HG03045 (cell line): ENCODE results near the gene GRID2.
"Not testable (repeated sequence)": the region's sequence is repeated elsewhere in the genome, so short reads cannot be mapped to it uniquely, and the experiment has no call there.

Experiments used
- ATAC-seq: cut with Tn5 transposase; IDR thresholded peaks from one replicate; pipeline ENCODE4 v1.9.1; 2021; ENCODE audit warnings: mild to moderate bottlenecking, moderate library complexity; ENCODE audit not compliant: unreplicated experiment

The GRID2 gene

GRCh38 chr4:92305148-92305877 lies 1.5 kb downstream of the GRID2 start:
- no peak for ATAC-seq

- ATAC-seq, result no peak
Observed at GRCh38 chr4:92305878-92306520, 2.2 kb downstream of the GRID2 start.

DNA sequence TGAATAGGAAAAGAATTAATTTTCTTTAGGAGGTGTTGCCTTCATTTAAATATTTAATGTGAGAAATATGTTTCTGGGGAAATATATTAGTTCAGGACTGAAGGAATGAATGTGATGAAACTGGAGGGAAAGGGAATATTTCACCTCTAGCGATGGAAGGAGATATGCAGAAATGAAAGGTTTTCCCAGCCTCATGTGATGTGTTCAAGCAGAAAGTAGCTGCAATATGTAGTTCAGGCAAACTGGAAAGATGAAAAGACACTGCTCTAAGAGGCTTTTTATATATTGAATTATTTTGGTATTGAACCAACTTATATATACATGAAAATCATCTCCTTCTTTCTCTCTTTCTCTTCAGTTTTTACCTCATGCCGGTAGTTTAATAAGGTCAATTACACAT lies 3.4 kb downstream of the GRID2 start:
- ATAC-seq, result no peak

DNA sequence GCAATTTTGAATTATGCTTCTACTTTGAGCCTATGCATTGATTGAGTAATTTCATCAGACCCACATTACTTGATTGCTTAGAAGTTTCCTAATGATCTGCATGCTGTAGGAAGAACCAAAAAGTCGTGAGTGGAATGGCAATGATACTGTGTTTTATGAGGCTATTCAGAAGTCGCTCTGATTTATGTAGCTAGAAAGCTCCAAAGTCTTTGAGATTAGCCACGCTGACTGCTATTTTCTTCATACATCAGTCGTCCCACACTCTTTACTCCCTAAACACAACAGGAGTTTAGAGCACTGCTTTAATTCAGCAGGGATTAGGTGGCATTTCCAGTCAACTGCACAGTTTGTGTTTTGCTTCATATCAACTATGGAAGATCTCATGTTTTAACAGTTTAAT lies 4.1 kb downstream of the GRID2 start:
- ATAC-seq, result no peak

DNA sequence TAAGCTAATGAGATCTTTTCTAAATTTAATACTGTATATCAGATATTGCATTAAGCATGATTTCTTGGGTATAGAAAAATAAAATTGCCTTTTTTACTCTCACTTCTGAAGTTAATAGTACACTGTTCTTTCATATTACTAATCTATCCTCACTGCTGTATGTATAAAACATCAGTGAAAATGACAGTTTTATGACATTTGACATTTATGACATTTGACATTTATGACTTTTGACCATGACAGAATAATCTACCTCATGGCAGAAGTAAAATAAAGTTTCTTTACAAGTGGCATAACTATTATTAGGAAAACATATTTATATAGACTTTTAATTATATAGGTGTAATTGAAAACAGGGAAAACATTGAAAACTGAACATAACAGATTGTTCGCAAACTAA lies 13.3 kb downstream of the GRID2 start:
- ATAC-seq, result no peak

DNA sequence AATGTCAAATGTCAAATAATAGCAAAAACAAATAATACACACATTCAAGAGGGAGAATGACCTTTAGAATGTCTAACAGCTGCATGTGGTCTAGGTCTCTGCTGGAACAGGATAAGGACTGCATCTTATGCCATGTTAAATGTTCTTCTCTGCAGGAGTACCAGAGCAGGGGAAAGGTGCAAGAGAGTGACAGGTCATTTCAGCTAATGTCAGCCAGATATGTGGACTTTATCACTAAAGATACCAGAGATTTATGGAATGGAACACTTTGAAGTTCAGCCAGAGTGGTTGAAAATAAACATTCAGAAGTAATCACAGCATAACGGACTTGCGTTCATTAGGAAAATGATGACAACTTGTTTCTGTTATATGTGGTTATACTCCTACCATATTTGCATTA lies 24.3 kb downstream of the GRID2 start:
- no peak for ATAC-seq

GRCh38 chr4:92333016-92333415 lies 29.2 kb downstream of the GRID2 start:
- ATAC-seq, result no peak

- ATAC-seq, result no peak
Observed at GRCh38 chr4:92334716-92335350, 31.1 kb downstream of the GRID2 start.

DNA sequence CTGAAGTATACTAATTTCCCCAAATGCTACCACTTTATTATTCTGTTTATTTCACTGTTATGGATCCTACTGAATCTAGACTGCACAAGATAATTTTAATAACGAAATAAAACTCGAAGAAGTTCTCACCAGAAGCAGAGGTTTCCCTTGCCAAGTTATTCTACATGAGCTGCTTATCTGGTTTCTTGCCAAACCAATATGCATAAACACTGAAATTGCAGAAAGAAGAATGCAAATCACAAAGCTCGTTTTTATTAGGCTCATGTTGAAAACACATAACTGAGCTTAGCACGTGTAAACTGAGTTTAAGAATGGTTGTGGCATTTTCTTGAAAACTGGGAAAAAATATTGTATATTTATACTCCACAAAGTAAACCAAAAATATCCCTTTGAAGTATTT lies 35.9 kb downstream of the GRID2 start:
- ATAC-seq, result no peak

DNA sequence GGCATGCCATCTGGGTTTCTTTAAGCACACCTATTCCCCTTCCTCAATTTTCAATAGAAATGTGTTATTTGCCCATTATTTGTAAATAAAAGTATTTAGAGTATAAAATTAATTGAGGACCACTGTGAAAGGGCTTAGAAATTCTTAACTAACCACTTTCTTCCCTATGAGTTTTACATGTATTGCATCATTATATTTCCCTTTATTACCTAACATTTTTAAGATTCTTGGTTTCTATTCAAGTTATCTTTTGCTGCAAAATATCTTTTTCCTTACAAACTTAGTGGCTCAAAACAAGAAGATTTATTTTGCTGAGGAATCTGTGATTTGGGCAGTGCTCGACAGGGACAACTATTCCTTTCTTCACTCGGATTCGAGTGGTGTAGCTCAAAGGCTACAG lies 40.5 kb downstream of the GRID2 start:
- ATAC-seq, result no peak

DNA sequence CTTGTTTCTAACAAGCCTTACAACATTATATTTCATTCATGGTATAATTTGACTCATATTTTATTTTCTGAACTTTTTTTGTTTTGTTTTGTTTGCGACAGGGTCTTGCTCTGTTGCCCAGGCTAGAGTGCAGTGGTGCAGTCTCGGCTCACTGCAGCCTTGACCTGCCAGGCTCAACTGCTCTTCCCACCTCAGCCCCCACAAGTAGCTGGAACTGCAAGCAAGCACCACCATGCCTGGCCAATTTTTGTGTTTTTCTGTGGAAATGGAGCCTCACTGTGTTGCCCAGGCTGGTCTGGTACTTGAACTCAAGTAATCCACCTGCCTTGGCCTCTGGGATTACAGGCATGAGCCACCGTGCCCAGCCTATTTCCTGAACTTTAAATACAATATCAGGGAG lies 42.5 kb downstream of the GRID2 start:
- ATAC-seq, result no peak

DNA sequence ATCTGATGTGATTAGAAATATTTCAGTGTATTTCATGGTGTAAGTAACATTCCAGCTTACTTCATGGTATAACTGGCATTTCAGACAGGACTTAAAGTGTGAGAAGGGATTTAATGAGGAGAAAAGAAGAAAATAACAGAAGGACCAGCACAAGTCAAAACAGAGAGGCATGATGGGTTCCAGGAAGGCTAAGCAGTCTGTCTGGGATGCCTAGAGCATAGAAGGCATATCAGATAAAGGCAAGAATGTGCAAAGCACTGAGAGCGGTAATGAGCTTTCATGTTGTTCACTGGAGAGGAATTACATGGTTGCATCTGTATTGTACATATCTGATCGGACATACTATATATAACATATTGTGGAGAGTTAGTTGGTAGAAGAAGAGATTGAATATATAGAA lies 54.2 kb downstream of the GRID2 start:
- no peak for ATAC-seq

DNA sequence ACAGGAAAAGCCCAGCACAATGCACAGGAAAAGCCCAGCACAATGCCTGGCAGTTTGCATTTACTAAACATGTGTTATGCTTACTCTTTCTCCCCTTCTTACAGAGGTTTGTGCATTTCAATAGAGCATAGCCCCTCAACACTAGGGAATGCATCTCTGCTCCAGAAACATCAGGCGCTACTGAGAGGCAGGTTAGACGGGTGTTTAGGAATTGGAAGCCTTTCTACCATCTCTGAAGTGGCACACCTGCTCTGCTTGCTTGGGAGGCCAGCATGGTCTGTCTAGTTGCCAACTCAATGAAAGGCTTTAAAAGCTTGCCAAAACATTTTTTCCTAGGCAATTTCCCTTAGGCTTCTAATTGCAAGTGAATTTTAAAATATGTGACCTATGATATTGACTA lies 55.7 kb downstream of the GRID2 start:
- ATAC-seq, result no peak

GRCh38 chr4:92362028-92362427 lies 58.3 kb downstream of the GRID2 start:
- no peak for ATAC-seq

DNA sequence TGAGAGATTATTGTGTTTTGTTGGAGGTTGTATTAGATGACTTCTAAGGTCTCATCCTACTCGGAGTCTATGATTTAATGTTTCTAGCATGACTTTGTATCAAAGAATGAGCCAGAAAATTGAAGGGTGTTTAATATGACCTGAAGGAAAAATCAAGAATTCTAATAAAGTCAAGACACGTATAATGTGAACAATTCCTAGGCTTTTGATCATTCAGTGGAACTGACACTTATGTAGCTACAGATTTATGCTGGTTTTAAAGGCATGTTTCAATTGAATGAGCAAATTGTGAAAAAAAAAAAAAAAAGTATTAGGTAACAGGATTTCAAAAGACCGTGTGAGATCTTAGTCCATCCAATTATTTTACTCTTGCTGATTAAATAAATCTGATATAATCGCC lies 64.9 kb downstream of the GRID2 start:
- ATAC-seq, result no peak

- no peak for ATAC-seq
Observed at GRCh38 chr4:92381616-92382015, 77.8 kb downstream of the GRID2 start.

DNA sequence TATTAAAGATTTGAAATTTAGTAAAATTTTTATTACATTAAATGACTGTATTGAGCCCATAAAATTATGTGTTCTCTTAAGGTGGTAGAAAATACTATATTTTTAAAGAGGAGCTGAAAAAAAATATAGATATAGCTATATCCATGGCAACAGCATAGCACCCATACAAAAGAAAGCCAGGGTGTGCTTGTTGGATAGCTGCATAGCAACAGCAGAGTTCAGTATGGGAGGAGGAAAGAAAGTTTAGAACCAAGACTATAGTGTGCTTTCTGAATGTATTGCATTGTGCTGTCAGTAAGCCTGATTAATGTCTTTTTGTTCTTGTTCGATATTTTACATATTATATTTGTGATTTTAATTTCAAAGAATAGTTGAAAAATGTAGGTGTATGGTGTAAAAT lies 78.4 kb downstream of the GRID2 start:
- no peak for ATAC-seq

DNA sequence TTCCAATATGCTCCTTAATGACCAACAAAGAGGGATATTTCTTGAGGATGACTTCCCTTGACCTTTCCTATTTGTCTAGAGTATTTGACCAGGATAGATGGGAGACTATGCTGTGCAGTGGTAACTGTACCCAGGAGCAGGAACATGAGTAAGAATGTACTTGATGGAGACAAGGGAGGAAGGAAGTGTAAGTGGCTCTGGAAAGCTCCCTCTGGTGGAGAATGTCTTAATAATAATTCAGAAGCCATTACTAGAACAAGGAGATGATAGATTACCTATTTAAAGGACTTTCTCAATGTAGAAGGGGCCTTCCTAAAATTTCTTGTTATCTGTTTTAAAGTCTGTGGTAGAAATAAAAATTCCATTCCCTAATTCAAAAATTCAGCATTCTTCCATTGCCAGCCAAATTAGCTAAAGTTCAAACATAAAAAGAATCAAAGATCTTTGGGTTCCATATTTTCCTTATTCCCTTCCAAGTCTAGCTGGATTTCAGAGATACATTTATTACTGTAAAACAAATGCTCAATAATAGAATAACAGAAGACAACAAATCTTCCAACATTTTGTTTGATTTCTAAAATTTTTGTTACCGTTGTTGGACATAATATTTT lies 83.8 kb downstream of the GRID2 start:
- ATAC-seq, result no peak

GRCh38 chr4:92399032-92399431 lies 95.3 kb downstream of the GRID2 start:
- ATAC-seq, result no peak

DNA sequence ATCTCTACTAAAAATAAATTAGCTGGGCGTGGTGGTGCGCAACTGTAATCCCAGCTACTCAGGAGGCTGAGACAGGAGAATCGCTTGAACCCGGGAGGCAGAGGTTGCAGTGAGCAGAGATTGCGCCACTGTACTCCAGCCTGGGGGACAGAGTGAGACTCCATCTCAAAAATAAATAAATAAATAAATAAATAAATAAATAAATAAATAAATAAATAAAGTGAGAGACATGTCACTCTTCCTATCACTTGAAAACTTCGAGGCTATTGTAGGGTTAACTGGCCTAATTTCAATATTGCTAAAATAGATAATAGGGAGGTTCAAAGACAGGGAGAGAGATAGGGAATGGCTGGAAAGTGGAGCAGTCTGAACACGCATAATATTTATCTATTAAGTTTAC lies 99.8 kb downstream of the GRID2 start:
- not testable (repeated sequence) for ATAC-seq

DNA sequence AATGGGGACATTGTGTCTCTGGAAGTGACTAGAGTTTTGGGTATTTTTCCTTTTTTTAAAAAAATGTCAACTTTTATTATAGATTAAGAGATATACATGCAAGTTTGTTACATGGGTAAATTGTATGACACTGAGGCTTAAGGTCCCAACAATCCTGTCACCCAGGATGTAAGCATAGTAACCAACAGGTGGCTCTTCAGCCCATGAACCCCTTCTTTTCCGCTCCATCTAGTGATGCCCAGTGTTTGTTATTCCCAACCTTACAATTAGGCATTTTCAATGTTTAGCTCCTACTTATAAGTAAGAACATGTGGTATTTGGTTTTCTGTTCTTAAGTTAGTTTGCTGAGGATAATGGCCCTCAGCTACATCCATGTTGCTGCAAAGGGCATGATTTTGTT lies 102.7 kb downstream of the GRID2 start:
- no peak for ATAC-seq

- peak; percentile 89 for ATAC-seq
Observed at GRCh38 chr4:92421920-92422319, 118.2 kb downstream of the GRID2 start.
